KMS-11 (cell line): ENCODE results near the gene WNT11.

Experiments
- H2AFZ ChIP-seq: fragments of 200-600 bp; sonication (generic); 2 replicates; pipeline ENCODE4 v1.6.1; 2016; ENCODE audit warnings: antibody characterized with exemption, mixed run types, low read depth
- H3K27ac ChIP-seq: fragments of 200-600 bp; sonication (generic); 2 replicates; pipeline ENCODE4 v1.6.1; 2016; ENCODE audit warnings: mild to moderate bottlenecking, mixed run types
- H3K27me3 ChIP-seq: fragments of 200-600 bp; sonication (generic); 2 replicates; pipeline ENCODE4 v1.6.1; 2017; ENCODE audit warnings: mild to moderate bottlenecking, low read depth, mixed run types, moderate library complexity; ENCODE audit not compliant: insufficient read depth
- H3K36me3 ChIP-seq: fragments of 200-600 bp; sonication (generic); 2 replicates; pipeline ENCODE4 v1.6.1; 2017; ENCODE audit warnings: mild to moderate bottlenecking, mixed run types; ENCODE audit not compliant: insufficient read depth
- H3K4me1 ChIP-seq: fragments of 200-600 bp; sonication (generic); 2 replicates; pipeline ENCODE4 v1.6.1; 2016; ENCODE audit warnings: mild to moderate bottlenecking, low read depth, mixed run types; ENCODE audit not compliant: poor library complexity, severe bottlenecking
- H3K4me2 ChIP-seq: fragments of 200-600 bp; sonication (generic); 2 replicates; pipeline ENCODE4 v1.7.0; 2016; ENCODE audit warnings: mild to moderate bottlenecking, mixed run types
- H3K4me3 ChIP-seq: fragments of 200-600 bp; sonication (generic); IDR thresholded peaks from 2 replicates; pipeline ENCODE4 v1.6.1; 2017; ENCODE audit warnings: low read depth, low read length, mixed read lengths; ENCODE audit not compliant: insufficient read depth
- H3K79me2 ChIP-seq: fragments of 200-600 bp; sonication (generic); 2 replicates; pipeline ENCODE4 v1.6.1; 2016; ENCODE audit warnings: low read depth, mixed run types; ENCODE audit not compliant: insufficient read depth
- H3K9ac ChIP-seq: fragments of 200-600 bp; sonication (generic); 2 replicates; pipeline ENCODE4 v1.6.1; 2016; ENCODE audit warnings: mild to moderate bottlenecking, mixed run types
- H4K20me1 ChIP-seq: fragments of 200-600 bp; sonication (generic); 2 replicates; pipeline ENCODE4 v1.6.1; 2016; ENCODE audit warnings: mild to moderate bottlenecking, mixed run types; ENCODE audit not compliant: insufficient read depth
- TF ChIP-seq, protein P1 (sequence below): fragments of 200-600 bp; sonication (generic); conservative IDR thresholded peaks from 2 replicates; pipeline ENCODE4 v1.6.1; 2017; ENCODE audit warnings: low read depth, mild to moderate bottlenecking, antibody characterized with exemption, low read length, moderate library complexity, mixed read lengths

WNT11 gene

DNA sequence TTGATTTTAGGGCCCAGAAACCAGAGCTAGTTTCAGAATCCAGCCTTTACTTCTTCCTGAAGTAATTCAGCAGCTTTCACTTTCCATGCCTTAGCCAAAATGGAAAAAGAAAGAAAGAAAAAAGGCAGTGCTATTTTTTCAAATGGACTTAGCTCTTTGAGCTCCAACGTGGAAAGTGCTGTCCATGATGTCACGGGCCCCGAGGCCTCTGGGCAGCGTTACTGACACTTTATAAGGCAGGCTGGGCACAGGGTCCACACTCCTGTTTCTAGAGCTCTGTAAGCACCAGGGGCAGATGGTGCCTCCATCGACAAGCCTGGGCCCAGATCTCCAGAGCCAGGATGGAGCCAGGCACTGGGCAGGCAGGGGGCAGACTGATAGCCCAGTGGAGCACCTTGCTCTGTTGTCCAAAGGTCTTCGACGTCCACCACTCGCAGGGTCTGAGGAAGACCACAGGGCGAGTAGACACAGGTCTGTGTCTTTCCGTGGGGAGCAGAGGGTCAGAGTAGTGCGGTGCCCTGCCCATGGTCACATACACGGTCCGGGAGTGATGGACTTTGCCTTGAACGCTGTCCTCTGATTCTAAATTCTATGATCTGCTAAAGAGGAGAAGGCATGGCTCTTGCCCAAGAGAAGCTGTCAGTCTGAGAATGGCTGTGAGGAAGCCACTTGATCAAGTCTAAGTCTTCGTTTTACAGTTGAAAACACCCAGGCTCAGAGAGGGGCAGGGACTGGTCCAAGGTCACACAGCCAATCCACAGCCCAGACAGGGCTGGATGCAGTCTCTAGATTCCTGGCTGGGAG is 22.0 kb upstream of the WNT11 start:
- Histone ChIP-seq H4K20me1 (no peaks in the 10 kb centered on the region), H3K4me2 (peak overlapping the region; percentile 73; the same call in 1 of the 2 replicates), H3K27ac (no peak overlapping the region), H3K36me3 (no peaks in the 10 kb centered on the region), H2AFZ (no peak overlapping the region), H3K79me2 (no peaks in the 10 kb centered on the region), H3K9ac (no peak overlapping the region), H3K4me1 (peaks cover 60% of the 10 kb centered on the region), H3K27me3 (no peaks in the 10 kb centered on the region), H3K4me3 (no peak overlapping the region)
- TF ChIP-seq, protein P1, sequence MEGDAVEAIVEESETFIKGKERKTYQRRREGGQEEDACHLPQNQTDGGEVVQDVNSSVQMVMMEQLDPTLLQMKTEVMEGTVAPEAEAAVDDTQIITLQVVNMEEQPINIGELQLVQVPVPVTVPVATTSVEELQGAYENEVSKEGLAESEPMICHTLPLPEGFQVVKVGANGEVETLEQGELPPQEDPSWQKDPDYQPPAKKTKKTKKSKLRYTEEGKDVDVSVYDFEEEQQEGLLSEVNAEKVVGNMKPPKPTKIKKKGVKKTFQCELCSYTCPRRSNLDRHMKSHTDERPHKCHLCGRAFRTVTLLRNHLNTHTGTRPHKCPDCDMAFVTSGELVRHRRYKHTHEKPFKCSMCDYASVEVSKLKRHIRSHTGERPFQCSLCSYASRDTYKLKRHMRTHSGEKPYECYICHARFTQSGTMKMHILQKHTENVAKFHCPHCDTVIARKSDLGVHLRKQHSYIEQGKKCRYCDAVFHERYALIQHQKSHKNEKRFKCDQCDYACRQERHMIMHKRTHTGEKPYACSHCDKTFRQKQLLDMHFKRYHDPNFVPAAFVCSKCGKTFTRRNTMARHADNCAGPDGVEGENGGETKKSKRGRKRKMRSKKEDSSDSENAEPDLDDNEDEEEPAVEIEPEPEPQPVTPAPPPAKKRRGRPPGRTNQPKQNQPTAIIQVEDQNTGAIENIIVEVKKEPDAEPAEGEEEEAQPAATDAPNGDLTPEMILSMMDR = no peak

DNA sequence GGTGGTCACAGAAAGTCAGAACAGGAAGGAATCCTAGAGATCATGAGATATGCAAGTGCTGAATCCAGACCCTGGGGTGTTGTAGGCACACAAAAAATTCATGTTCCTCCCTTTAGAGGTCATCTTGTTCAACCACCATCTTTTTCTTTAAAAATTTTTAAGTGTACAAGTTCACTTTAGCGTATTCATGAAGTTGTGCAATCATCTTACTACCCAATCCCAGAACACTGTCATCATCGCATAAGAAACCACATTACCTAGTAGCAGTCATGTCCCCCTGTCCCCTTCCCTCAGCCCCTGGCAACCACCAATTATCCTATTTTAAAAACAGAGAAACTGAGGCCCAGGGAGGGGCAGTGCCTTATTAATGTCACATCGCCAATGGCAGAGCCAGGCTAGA is 20.3 kb upstream of the WNT11 start:
- H2AFZ ChIP-seq = no peak overlapping the region
- H3K27ac ChIP-seq = no peak overlapping the region
- peaks cover 45% of the 10 kb centered on the region for H3K4me1 ChIP-seq
- no peaks in the 10 kb centered on the region for H4K20me1 ChIP-seq
- TF ChIP-seq, protein P1 = no peak
- no peak overlapping the region for H3K4me3 ChIP-seq
- no peaks in the 10 kb centered on the region for H3K36me3 ChIP-seq
- no peak overlapping the region for H3K9ac ChIP-seq
- H3K27me3 ChIP-seq = no peaks in the 10 kb centered on the region
- H3K79me2 ChIP-seq = no peaks in the 10 kb centered on the region
- H3K4me2 ChIP-seq = no peak overlapping the region

DNA sequence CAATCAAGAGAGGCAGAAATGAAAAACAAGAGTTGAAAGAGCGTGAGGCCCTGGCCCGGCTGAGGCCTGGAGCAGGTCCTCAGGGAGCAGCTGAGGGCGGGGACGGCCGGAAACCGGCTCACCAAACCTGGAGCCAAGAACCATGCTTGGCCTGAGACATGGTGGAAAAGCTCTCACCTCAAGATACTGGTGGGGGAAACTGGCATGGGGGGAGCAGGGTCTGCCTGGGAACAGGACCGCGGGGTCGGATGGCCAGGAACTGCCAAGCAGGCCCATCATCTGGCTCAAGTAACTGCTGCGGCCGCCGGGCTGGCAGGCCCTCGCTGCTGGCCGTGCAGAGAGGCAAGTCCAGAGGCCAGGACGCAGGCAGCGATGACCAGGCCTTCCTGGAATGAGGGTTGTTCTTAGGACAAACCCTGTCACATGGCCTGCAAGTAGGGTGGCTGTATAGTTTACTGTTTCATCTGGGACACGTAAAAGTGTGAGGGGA is 18.9 kb upstream of the WNT11 start:
- no peak overlapping the region for H3K4me2 ChIP-seq
- no peaks in the 10 kb centered on the region for H4K20me1 ChIP-seq
- H3K79me2 ChIP-seq = no peaks in the 10 kb centered on the region
- H3K4me1 ChIP-seq = peaks cover 31% of the 10 kb centered on the region
- no peak overlapping the region for H2AFZ ChIP-seq
- TF ChIP-seq, protein P1 = no peak
- no peak overlapping the region for H3K9ac ChIP-seq
- no peaks in the 10 kb centered on the region for H3K36me3 ChIP-seq
- no peak overlapping the region for H3K27ac ChIP-seq
- H3K4me3 ChIP-seq = no peak overlapping the region
- H3K27me3 ChIP-seq = no peaks in the 10 kb centered on the region

DNA sequence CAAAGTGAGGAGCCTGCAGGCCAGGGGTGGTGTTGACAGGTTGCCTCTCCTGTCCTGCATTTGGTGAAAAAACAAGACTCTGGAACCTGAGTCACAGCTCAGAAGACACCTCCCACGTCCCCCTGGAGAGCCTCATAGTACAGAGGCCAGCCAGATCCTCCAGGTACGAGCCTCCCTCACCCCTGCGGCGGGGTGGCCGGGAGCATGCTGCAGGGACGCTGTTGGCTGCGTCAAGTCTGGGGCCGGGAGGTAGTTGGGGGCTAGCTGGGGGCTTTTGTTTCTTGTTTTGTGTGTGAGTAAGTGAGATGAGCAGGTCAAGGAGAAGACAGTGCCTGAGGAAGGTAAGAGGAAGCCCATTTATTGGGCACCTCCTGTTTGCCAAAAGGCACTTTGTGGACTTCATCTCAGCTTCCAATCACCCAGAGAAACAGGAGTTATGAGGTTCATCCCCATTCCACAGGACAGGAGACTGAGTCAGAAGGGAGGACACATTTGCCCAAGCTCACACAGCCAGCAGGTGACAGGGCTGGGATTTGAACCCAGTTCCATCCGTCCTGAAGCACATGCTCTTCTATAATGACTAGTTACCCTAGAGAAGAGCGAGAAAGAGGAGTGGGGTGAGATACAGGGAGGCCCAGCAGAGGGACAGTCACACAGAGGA is 18.3 kb upstream of the WNT11 start:
- Histone ChIP-seq H3K4me3 (no peak overlapping the region), H3K4me1 (peaks cover 25% of the 10 kb centered on the region), H3K36me3 (no peaks in the 10 kb centered on the region), H2AFZ (no peak overlapping the region), H3K27me3 (no peaks in the 10 kb centered on the region), H4K20me1 (no peaks in the 10 kb centered on the region), H3K79me2 (no peaks in the 10 kb centered on the region), H3K9ac (no peak overlapping the region), H3K4me2 (no peak overlapping the region), H3K27ac (no peak overlapping the region)
- TF ChIP-seq, protein P1 = no peak
